ENCODE measurements around the gene FAM171A2. TPM values are rescaled to one million over a fixed set of nuclear protein-coding genes. Genes with fewer than 3 reads are reported as not detected.
A peak's percentile ranks its signal among the peaks of the same experiment; 100 is the strongest.

FAM171A2 gene
- total RNA-seq, 1 experiment from 2014 or later: 27.5 TPM

DNA sequence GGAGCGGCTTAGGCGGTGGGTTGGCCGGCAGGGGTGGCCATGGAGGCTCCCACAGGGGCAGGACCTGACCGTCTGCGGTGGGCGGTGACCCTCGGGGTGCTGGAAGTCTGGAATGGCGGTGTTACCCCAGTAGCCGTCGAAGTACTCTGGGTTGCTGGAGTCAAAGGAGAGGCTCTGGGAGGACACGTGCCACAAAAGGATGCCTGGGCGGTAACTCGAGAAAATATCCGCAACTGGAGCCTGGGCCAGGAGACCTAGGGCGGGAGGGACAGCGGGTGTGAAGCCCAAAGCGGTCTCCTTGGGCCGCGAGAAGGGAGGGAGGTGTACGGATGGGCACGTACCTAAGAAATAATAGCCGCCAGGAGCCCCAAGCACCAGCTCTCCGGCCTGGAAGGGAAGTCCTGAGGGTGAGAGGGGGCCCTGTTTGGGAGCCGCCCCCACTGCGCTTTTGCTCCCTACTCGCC is 21.2 kb upstream of the FAM171A2 start:
- Histone ChIP-seq H3K4me2 (ENCODE audit: insufficient read depth, insufficient read length, low read length) (peak overlapping the region; percentile 62), H2BK12ac (ENCODE audit: insufficient read length, low read depth, low read length) (no peak overlapping the region), H3K79me1 (ENCODE audit: insufficient read depth, low read depth, low read length, poor library complexity, severe bottlenecking) (no peaks in the 10 kb centered on the region), H4K8ac (replicated peaks; ENCODE audit: insufficient read length, low read depth, low read length) (no peak overlapping the region), H3K79me2 (ENCODE audit: insufficient read depth, low read length) (no peaks in the 10 kb centered on the region), H2BK120ac (ENCODE audit: low read depth, low read length, poor library complexity, severe bottlenecking) (no peak overlapping the region), H2BK5ac (ENCODE audit: insufficient read length, low read length) (no peak overlapping the region), H3K56ac (ENCODE audit: insufficient read length, low read depth, low read length) (no peak overlapping the region), H2BK15ac (ENCODE audit: low read depth, low read length) (no peak overlapping the region), H2AFZ (ENCODE audit: low read length) (no peak overlapping the region), H4K20me1 (ENCODE audit: control insufficient read depth, insufficient read depth, insufficient read length) (no peaks in the 10 kb centered on the region), H3K9ac (ENCODE audit: extremely low read depth, insufficient read length, low read length) (no peak overlapping the region), H2AK5ac (ENCODE audit: insufficient read length, low read length) (no peak overlapping the region), H4K5ac (ENCODE audit: insufficient read length, low read depth, low read length) (no peak overlapping the region), H3K14ac (ENCODE audit: insufficient read depth, low read length) (no peak overlapping the region), H3K9me3 (ENCODE audit: control insufficient read depth, low read depth, low read length) (no peaks in the 10 kb centered on the region), H3K18ac (ENCODE audit: insufficient read length, low read depth, low read length) (no peak overlapping the region), H4K91ac (ENCODE audit: insufficient read length, low read depth, low read length) (no peak overlapping the region), H3K23me2 (ENCODE audit: insufficient read length, low read depth, low read length, poor library complexity, severe bottlenecking) (peaks cover 16% of the 10 kb centered on the region), H3K23ac (ENCODE audit: insufficient read length, low read depth, low read length) (no peak overlapping the region), H3K4ac (ENCODE audit: low read depth, low read length) (no peak overlapping the region), H3K4me1 (ENCODE audit: insufficient read depth, low read length) (no peaks in the 10 kb centered on the region; the same call in 1 of the 2 replicates), H3K27ac (ENCODE audit: insufficient read length, low read depth, low read length) (no peak overlapping the region), H3K27me3 (ENCODE audit: insufficient read depth, low read length) (peaks cover 14% of the 10 kb centered on the region; the same call in 1 of the 2 replicates), H3T11ph (ENCODE audit: low read length) (no peak overlapping the region), H2BK20ac (ENCODE audit: low read depth, low read length, poor library complexity, severe bottlenecking) (no peak overlapping the region)
- Mint-ChIP-seq H3K27me3 (ENCODE audit: low read depth) (peaks cover 55% of the 10 kb centered on the region), H3K36me3 (ENCODE audit: insufficient read depth in 1 of 3, low read depth in 3 of 3) (no peaks in the 10 kb centered on the region), H3K27ac (no peak overlapping the region), H3K4me3 (peak overlapping the region; percentile 68 to 85), H3K9me3 (no peaks in the 10 kb centered on the region), H3K4me1 (peaks cover 11 to 22% of the 10 kb centered on the region in 2 experiments)
- TF ChIP-seq, protein P1, sequence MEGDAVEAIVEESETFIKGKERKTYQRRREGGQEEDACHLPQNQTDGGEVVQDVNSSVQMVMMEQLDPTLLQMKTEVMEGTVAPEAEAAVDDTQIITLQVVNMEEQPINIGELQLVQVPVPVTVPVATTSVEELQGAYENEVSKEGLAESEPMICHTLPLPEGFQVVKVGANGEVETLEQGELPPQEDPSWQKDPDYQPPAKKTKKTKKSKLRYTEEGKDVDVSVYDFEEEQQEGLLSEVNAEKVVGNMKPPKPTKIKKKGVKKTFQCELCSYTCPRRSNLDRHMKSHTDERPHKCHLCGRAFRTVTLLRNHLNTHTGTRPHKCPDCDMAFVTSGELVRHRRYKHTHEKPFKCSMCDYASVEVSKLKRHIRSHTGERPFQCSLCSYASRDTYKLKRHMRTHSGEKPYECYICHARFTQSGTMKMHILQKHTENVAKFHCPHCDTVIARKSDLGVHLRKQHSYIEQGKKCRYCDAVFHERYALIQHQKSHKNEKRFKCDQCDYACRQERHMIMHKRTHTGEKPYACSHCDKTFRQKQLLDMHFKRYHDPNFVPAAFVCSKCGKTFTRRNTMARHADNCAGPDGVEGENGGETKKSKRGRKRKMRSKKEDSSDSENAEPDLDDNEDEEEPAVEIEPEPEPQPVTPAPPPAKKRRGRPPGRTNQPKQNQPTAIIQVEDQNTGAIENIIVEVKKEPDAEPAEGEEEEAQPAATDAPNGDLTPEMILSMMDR (conservative IDR thresholded peaks at IDR 0.05): no peak
- no CpG with 5 or more reads among the region's 26 CpGs for WGBS (ENCODE audit: extremely low coverage, insufficient read length, low lambda C conversion rate)
- no peak for DNase-seq

Measured in H9 (cell line).